GM12874 (cell line): ENCODE data around the gene CNDP2.

Source experiments
- TF ChIP-seq, protein P1 (sequence below): IDR thresholded peaks from 2 replicates; pipeline ENCODE4 v1.5.1; 2011; ENCODE audit warnings: low read depth, mild to moderate bottlenecking, control low read depth, low read length, moderate library complexity; ENCODE audit not compliant: insufficient read depth

CNDP2 gene

DNA sequence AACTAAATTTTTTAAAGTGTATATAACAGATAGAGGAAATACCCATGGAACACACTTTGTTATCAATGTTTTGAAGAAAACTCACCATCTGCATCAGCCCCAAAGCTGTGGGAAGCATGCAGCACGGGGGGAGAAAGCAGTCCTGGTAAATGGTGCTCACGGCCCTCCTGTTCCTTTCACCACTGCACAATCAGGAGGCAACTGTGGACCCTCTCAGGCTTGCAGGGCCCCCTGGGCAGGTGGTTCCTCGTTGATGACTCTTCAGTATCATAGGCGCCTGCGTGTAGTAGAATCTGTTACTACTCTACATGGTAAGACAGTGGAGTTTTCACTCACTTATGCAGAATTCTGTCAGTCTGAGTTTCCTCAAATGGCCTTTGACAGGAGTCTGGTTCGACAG is 33.2 kb downstream of the CNDP2 start:
- TF ChIP-seq, protein P1, sequence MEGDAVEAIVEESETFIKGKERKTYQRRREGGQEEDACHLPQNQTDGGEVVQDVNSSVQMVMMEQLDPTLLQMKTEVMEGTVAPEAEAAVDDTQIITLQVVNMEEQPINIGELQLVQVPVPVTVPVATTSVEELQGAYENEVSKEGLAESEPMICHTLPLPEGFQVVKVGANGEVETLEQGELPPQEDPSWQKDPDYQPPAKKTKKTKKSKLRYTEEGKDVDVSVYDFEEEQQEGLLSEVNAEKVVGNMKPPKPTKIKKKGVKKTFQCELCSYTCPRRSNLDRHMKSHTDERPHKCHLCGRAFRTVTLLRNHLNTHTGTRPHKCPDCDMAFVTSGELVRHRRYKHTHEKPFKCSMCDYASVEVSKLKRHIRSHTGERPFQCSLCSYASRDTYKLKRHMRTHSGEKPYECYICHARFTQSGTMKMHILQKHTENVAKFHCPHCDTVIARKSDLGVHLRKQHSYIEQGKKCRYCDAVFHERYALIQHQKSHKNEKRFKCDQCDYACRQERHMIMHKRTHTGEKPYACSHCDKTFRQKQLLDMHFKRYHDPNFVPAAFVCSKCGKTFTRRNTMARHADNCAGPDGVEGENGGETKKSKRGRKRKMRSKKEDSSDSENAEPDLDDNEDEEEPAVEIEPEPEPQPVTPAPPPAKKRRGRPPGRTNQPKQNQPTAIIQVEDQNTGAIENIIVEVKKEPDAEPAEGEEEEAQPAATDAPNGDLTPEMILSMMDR = no peak

DNA sequence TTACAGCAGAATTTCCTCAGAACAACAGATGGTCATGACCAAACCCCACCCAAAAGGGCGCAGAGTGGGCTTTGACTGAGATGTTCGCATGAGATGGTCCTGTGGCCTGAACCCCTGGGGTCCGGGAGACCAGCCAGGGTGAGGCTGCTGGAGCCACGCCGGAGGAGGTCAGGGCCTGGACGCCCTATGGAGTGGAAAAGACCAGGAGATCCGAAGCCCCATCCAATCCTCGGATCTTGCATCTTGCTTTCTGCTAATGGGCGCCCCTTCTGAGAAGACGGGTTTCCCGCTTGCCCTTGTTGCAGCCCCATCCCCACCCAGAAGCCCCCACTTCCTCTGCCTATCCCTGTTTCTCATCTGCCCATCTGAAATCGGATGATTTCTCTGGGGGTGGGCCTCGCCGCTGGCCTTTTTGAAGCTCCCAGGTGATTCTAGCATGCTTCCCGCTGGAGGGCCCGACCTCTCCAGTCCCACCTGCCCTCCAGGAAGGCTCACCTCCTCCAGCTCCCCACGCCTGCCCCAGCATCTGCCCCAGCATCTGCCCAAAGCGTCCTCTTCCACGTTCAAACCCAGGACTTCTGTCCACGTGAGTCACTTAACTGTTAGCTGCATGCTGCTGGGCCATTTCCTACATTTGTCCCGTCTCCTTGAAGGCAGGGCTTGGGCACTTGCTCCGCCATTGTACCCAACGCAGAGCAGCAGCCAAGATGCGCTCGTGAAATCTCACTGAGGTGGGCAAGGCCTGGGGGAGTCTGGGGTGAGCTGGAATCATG is 33.8 kb downstream of the CNDP2 start:
- TF ChIP-seq, protein P1 = no peak

DNA sequence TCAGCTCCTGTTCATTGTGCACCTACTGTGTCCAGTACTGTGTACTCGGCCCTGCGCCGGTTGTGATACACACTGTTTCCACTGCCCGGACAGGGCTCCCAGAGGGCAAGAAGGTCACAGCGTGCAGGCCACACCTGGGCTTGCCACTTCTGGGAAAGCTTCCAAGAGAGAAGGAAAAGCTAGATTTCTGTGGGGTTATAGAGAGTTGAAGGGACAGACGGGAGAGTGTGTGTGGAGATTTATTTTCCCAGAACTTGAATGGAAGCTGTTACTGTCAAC is 34.4 kb downstream of the CNDP2 start:
- TF ChIP-seq, protein P1 = no peak

DNA sequence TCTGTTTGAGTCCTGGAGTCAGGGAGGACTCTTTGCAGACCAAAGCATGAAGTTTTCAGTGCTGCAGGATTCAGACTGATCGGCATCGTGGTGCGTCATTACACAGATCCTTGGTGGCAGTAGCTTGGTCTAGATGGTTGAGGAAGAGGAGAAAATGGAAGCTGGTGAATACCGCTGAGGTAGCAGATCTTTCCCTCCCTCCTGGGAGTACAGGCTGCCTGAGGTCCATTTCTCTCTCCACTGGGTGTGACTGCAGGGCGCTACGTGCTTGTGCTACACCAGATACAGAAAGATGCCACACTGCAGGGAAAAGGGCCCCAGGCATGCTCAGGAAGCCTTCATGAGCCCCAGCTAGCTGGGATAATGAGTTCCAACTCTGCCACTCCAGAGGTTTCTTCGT is 34.9 kb downstream of the CNDP2 start:
- TF ChIP-seq, protein P1 = no peak

DNA sequence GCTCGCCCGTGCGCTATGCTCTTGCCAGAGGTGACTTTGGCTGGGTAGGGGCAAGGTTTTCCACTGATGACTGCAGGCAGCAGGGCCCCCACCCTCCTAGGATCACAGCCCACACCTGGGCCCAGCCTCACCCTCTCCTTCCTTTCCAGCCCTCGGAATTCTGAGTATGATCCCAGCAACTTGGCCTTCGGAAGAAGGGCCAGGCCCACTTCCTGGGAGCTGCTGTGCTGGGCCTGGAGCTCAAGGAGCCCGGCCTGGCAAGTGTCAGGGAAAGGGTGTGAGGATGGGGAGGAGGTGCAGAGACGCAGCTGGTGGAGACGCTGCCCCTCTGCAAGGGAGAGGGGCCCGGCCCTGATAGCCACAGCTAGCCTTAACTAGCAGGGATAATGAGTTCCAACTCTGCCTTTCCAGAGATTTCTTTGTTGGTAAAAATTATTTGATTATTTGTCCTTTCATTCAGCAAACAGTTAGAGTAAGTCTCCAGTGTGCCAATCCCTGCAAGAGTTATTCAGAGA is 36.4 kb downstream of the CNDP2 start:
- TF ChIP-seq, protein P1 = no peak

DNA sequence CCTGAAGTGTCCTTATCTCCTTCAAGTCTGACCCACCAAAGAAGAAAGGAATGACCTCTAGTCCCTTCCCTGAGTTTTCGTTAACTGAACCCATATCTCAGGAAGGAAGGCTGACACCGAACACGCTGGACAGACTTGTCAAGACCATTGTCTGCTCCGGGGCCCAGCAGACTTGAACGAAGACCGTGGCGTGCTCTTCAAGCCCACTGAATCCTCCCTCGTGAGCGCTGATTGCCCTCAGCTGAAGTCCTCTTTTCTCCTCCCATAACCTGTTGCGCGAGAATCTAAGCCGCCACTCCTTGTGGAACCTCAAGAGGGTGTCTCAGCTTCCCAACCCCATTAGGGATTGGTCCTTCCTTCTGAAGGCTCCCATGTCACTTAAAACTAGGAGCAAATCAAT is 37.5 kb downstream of the CNDP2 start:
- TF ChIP-seq, protein P1 = no peak

DNA sequence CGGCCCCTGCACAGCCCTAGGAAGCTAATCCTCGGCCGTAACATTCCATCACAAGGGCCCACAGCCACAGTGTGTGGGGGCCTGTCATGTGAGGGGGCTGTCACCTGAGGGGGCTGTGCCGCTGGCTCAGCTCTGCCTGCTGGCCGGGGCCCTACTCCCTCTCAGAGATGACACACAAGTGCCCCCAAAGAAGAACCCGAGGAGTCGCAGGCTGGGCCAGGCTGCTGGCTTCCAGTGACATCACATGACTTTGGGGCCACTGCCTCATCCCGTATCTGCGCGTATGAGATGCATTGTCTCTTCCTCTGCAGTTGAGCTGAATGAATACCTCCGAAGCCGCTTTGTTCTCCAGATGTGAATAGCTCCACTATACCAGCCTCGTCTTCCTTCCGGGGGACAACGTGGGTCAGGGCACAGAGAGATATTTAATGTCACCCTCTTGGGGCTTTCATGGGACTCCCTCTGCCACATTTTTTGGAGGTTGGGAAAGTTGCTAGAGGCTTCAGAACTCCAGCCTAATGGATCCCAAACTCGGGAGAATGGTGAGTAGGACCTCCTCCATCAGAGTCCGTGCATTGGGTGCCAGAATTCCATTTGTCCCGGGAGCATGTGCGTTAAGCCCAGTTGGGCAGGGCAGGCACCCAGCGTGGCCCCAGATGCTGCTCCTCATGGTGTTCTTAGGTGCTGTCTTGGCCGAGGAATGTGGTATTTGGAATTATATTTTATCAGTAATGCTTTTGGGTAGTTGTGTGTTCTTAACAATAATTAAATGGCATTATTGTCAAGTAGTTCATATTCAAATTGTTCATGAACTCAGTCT is 38.2 kb downstream of the CNDP2 start, which contains the start of gene CNDP1:
CNDP1 (plus strand) TSS at position 351 of the 820 bp plus-strand sequence; CDS start at position 519, 168 bp downstream.
- TF ChIP-seq, protein P1 = no peak
